Stimulated activated CD8-positive, alpha-beta memory T cell treated with anti-CD3 and anti-CD28 coated beads, Interleukin-7, amount 100 ng/mL, for 48 hours (primary cell): ENCODE measurements around the gene CADM1.

ENCODE experiments used
- DNase-seq, 2 donors: peaks; one replicate each; pipeline ENCODE4 v3.0.0-alpha.2; 2020; ENCODE audit warnings: low read depth in 1 of 2; ENCODE audit errors: extremely low read depth in 1 of 2

Gene CADM1

DNA sequence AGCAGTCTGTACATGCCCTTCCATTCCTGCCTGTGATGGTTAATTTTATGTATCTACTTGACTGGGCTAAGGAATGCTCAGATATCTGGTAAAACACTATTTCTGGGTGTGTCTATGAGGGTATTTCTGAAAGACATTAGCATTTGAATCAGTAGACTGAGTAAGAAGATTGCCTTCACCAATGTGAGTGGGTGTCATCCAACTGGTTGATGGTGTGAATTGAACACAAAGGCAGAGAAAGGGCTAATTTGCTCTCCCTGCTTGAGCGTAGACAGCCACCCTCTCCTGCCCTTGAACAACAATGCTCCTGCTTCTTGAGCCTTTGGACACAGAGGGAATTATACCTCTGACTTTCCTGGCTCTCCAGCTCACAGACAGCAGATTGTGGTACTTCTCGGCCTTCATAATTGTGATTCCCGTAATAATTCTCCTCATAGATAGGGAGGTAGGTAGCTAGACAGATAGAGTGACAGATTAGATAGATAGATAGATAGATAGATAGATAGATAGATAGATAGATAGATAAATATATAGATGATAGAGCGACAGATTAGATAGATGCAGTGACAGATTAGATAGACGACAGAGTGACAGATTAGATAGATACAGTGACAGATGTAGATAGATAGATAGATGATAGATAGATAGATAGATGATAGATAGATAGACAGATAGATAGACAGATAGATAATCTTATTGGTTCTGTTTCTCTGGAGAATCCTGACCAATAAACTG lies 370.6 kb downstream of the CADM1 start:
- DNase-seq, result no peak

GRCh38 chr11:115132436-115133228 lies 371.6 kb downstream of the CADM1 start:
- DNase-seq, result no peak

DNA sequence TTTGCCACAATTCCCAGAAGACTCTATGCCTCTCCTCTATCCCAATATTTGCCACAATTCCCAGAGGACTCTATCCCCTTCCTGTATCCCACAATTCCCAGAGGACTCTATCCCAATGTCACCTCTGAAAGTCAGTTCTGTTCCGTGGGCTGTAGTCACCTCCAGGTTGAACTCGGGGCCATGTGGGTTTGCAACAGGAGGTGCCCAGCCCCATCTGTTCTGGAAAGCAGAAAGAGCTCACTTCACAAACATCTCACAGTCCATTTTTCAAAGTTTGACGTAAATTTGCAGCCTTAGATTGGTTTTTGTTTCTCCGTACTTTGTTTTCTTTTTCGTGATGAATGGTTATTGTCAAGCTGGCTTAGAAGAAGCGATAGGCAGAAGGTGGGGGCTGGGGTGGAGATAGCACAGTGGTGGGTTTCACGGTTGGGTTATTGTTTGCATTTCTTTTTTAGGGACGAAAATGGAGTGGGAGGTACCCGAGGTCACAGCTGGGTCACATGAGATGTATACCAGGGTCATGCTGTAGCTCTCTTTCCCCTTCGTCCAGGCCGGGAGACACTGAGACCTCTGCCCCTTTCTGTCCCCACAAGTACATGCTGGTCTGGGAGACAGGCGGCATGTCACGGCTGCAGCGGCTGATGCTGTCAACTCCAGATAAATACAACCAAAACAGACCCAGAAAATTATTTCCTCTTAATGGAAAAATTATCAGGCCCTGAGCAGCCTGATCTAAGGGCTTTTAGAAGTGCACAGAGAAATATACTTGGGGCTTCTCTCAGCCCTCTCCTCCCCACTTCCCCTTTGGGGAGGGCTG lies 374.5 kb downstream of the CADM1 start:
- DNase-seq, result no peak

- DNase-seq, result no peak
Measured at GRCh38 chr11:115128226-115128625, 376.0 kb downstream of the CADM1 start.

DNA sequence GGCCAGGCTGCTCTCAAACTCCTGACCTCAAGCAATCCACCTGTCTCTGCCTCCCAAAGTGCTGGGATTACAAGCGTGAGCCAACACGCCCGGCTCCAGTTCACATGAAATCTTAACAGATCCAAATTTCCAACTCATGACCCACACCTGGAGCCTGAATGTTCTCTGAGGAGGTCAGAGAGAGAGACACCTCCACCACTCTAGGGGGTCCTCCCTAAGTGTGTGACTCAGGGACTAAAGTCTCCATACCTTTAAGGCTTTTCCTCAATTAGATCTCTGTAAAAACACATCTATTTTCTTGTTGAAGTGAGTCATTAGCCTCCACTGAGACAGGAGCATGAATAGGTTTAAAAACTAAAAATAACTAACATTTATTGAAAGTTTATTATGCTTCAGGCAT lies 376.4 kb downstream of the CADM1 start:
- DNase-seq, result no peak

- DNase-seq, result no peak
Measured at GRCh38 chr11:115126515-115127208, 377.6 kb downstream of the CADM1 start.

DNA sequence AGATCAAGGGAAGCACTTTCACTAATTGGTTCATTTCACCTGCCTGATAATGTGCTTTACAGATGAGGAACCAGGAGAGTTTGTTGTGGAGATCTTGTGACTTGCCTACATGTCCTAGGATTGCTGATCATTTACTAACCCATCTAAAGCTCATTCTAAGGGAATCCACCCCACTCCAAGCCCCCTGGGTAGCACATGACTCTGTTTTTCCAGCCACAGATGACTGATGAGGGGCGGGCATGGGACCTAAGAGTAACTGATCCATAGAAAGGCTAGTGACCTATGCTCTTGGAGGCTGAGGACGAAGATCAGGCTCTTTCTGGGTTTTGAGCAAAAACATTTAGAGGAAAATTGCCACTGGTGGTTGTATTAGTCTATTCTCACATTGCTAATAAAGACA lies 378.1 kb downstream of the CADM1 start:
- no peak for DNase-seq

GRCh38 chr11:115124786-115125185 lies 379.4 kb downstream of the CADM1 start:
- no peak for DNase-seq

- no peak for DNase-seq
Measured at GRCh38 chr11:115123641-115124040, 380.6 kb downstream of the CADM1 start.

- DNase-seq, result no peak
Measured at GRCh38 chr11:115122274-115122673, 381.9 kb downstream of the CADM1 start.
